ENCODE data around the gene CNGB1. TPM values are rescaled to one million over a fixed set of nuclear protein-coding genes. Genes with fewer than 3 reads are reported as not detected.

Gene CNGB1
- total RNA-seq, 1 donor from 2014 or later = not detected

DNA sequence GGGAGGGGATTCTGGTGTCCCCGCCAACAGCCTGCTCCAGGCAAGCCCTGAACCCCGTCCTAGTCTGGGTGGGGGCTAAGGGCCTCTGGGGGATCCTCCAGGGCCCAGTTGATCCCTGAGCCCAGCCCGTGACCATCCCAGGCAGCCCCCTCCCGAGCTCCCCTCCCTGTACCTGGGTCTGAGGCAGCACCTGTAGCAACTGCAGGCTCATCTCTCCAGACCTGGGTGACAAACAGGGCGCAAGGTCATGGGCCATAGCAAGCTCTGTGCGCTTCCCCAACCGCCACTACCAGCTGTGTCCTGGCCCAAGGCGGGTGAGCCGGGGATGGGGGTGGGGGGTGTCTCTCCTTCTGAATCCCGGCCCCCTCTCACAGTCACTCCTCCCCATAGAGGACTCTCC is 10.6 kb downstream of the CNGB1 start:
- H3K4me1 Mint-ChIP-seq (ENCODE audit: low read depth) = peaks cover 5% of the 10 kb centered on the region
- no peaks in the 10 kb centered on the region for H3K9me3 Mint-ChIP-seq (ENCODE audit: low read depth)
- no peaks in the 10 kb centered on the region for H3K36me3 Mint-ChIP-seq (ENCODE audit: insufficient read depth)
- H3K27me3 Mint-ChIP-seq = peaks cover 11% of the 10 kb centered on the region
- no peak overlapping the region for H3K4me3 Mint-ChIP-seq (ENCODE audit: low read depth)
- no peak for DNase-seq (ENCODE audit: low spot score, unreplicated experiment)
- H3K27ac Mint-ChIP-seq = no peak overlapping the region
- TF ChIP-seq, protein P1, sequence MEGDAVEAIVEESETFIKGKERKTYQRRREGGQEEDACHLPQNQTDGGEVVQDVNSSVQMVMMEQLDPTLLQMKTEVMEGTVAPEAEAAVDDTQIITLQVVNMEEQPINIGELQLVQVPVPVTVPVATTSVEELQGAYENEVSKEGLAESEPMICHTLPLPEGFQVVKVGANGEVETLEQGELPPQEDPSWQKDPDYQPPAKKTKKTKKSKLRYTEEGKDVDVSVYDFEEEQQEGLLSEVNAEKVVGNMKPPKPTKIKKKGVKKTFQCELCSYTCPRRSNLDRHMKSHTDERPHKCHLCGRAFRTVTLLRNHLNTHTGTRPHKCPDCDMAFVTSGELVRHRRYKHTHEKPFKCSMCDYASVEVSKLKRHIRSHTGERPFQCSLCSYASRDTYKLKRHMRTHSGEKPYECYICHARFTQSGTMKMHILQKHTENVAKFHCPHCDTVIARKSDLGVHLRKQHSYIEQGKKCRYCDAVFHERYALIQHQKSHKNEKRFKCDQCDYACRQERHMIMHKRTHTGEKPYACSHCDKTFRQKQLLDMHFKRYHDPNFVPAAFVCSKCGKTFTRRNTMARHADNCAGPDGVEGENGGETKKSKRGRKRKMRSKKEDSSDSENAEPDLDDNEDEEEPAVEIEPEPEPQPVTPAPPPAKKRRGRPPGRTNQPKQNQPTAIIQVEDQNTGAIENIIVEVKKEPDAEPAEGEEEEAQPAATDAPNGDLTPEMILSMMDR (IDR thresholded peaks at IDR 0.05; ENCODE audit: unreplicated experiment) = no peak

DNA sequence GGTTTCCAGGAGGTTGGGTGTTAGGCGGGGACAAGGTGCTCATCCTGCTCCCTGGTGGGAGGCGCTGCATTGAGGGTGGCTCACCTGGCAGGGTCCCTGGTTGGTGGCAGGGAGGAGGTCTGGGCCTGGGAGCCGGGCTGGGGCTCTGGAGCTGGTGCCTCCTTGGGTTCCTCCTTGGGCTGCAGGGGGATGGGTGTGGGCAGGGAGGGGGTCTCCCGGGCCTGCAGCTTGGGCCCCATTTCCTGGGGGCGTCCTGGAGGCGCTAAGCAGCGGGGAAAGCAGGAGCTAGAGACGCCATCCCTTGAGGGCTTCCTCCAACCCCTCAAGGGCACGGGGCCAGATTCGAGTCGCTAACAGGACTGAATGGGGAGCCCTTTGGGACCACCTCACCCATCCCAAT is 11.1 kb downstream of the CNGB1 start:
- no peak for DNase-seq (ENCODE audit: low spot score, unreplicated experiment)
- H3K4me3 Mint-ChIP-seq (ENCODE audit: low read depth) = no peak overlapping the region
- H3K27me3 Mint-ChIP-seq = peaks cover 11% of the 10 kb centered on the region
- peaks cover 5% of the 10 kb centered on the region for H3K4me1 Mint-ChIP-seq (ENCODE audit: low read depth)
- no peaks in the 10 kb centered on the region for H3K36me3 Mint-ChIP-seq (ENCODE audit: insufficient read depth)
- TF ChIP-seq, protein P1 (IDR thresholded peaks at IDR 0.05; ENCODE audit: unreplicated experiment) = no peak
- no peak overlapping the region for H3K27ac Mint-ChIP-seq
- H3K9me3 Mint-ChIP-seq (ENCODE audit: low read depth) = no peaks in the 10 kb centered on the region

DNA sequence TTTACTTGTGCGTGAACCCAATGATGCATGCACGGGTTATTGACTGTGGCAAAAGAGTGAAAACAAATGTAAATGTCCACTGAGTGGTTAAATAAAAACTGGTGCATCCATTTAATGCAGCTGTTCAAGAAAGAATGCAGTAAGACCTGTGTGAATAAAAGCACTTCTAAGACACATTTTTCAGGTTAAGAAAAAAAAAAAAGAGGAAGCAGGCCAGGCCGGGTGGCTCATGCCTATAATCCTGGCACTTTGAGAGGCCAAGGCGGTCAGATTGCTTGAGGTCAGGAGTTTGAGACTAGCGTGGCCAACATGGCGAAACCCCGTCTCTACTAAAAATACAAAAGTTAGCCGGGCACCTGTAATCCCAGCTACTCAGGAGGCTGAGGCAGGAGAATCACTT is 11.8 kb downstream of the CNGB1 start:
- Mint-ChIP-seq H3K27me3 (peaks cover 11% of the 10 kb centered on the region), H3K36me3 (ENCODE audit: insufficient read depth) (no peaks in the 10 kb centered on the region), H3K4me3 (ENCODE audit: low read depth) (no peak overlapping the region), H3K9me3 (ENCODE audit: low read depth) (no peaks in the 10 kb centered on the region), H3K4me1 (ENCODE audit: low read depth) (peaks cover 5% of the 10 kb centered on the region), H3K27ac (no peak overlapping the region)
- DNase-seq (ENCODE audit: low spot score, unreplicated experiment) = no peak
- TF ChIP-seq, protein P1 (IDR thresholded peaks at IDR 0.05; ENCODE audit: unreplicated experiment) = no peak

DNA sequence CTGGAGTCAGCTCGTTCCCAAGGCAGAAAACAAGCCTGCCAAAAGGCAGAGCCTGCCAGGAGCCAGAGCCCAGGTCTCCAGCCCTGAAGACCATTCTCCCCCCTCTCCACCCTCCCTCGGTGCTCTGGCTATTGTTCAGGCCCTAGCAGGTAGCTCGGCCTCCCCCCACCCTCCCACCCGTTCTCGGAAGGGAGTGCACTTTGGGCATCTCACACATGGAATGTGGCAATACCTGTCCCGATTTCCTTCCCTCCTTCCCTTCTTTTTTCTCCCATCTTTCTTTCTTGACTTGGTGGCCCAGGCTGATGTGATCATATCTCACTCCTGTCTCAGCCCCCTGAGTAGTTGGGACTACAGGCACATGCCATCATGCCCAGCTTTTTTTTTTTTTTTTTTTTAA is 12.4 kb downstream of the CNGB1 start:
- Mint-ChIP-seq H3K4me3 (ENCODE audit: low read depth) (no peak overlapping the region), H3K9me3 (ENCODE audit: low read depth) (no peaks in the 10 kb centered on the region), H3K27ac (no peak overlapping the region), H3K27me3 (peaks cover 11% of the 10 kb centered on the region), H3K4me1 (ENCODE audit: low read depth) (peaks cover 5% of the 10 kb centered on the region), H3K36me3 (ENCODE audit: insufficient read depth) (no peaks in the 10 kb centered on the region)
- TF ChIP-seq, protein P1 (IDR thresholded peaks at IDR 0.05; ENCODE audit: unreplicated experiment) = no peak
- DNase-seq (ENCODE audit: low spot score, unreplicated experiment) = no peak

- Mint-ChIP-seq H3K27ac (no peak overlapping the region), H3K4me3 (ENCODE audit: low read depth) (no peak overlapping the region), H3K36me3 (ENCODE audit: insufficient read depth) (no peaks in the 10 kb centered on the region), H3K9me3 (ENCODE audit: low read depth) (no peaks in the 10 kb centered on the region), H3K27me3 (peaks cover 11% of the 10 kb centered on the region), H3K4me1 (ENCODE audit: low read depth) (peaks cover 5% of the 10 kb centered on the region)
- DNase-seq (ENCODE audit: low spot score, unreplicated experiment) = no peak
- TF ChIP-seq, protein P1 (IDR thresholded peaks at IDR 0.05; ENCODE audit: unreplicated experiment) = no peak
These were observed 13.1 kb downstream of the CNGB1 start for GRCh38 chr16:57957673-57958392.
